Skeletal muscle tissue (tissue), 4 donors: Measurements from ENCODE around the gene ZNF277. TPM values are rescaled to one million over a fixed set of nuclear protein-coding genes. Genes with fewer than 3 reads are reported as not detected.

Experiments
- H3K27ac ChIP-seq: one replicate; pipeline ENCODE4 v1.7.0; 2013; ENCODE audit warnings: mild to moderate bottlenecking, low read depth, low read length, inconsistent platforms
- H3K27me3 ChIP-seq, 3 donors: one replicate each; pipeline ENCODE4 v1.7.0; 2013; ENCODE audit warnings: low read length in 3 of 3; ENCODE audit not compliant: control insufficient read depth in 3 of 3, insufficient read depth in 3 of 3
- H3K36me3 ChIP-seq, 3 donors: one replicate each; pipeline ENCODE4 v1.7.0; 2013; ENCODE audit warnings: low read length in 3 of 3; ENCODE audit not compliant: control insufficient read depth in 3 of 3, insufficient read depth in 3 of 3
- H3K4me1 ChIP-seq, 3 donors: one replicate each; pipeline ENCODE4 v1.7.0; 2013; ENCODE audit warnings: low read length in 3 of 3, mild to moderate bottlenecking in 3 of 3; ENCODE audit not compliant: control insufficient read depth in 3 of 3, insufficient read depth in 3 of 3
- H3K4me3 ChIP-seq, 3 donors: one replicate each; pipeline ENCODE4 v1.7.0; 2013; ENCODE audit warnings: low read length in 3 of 3
- H3K9ac ChIP-seq, 3 donors: one replicate each; pipeline ENCODE4 v1.7.0; 2013; ENCODE audit warnings: low read length in 3 of 3, mild to moderate bottlenecking in 3 of 3, moderate library complexity in 2 of 3, low read depth in 1 of 3
- H3K9me3 ChIP-seq, 3 donors: one replicate each; pipeline ENCODE4 v1.7.0; 2013; ENCODE audit warnings: low read length in 3 of 3; ENCODE audit not compliant: control insufficient read depth in 3 of 3
- total RNA-seq: library from RNA; depleted of rRNA; stranded (reverse); fragments of >200 nt; gene quantifications from one replicate; pipeline ENCODE4 v1.2.3, GENCODE V29; 2014
- donor health status: Osteomylitis.

ZNF277 gene
- total RNA-seq, 1 donor from 2014 or later: 17.7 TPM

DNA sequence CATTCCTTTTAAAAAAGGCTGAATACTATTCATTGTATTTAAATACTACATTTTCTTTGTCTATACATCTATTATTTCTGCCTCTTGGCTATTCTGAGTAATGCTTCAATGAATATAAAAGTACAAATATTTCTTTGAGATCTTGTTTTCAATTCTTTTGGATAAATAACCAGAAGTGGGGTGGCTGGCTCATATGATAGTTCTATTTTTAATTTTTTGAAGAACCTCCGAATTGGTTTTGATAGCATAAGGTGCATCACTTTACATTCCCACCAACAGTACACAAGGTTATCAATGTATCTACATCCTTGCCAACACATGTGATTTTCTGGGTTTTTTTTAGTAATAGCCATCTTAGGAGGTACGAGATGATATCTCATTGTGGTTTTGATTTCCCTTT lies 72.5 kb downstream of the ZNF277 start:
- Histone ChIP-seq H3K4me1 (no peaks in the 10 kb centered on the region), H3K9me3 (no peaks in the 10 kb centered on the region), H3K27ac (no peak overlapping the region), H3K27me3 (no peaks in the 10 kb centered on the region), H3K4me3 (no peak overlapping the region), H3K36me3 (no peaks in the 10 kb centered on the region), H3K9ac (no peak overlapping the region)

DNA sequence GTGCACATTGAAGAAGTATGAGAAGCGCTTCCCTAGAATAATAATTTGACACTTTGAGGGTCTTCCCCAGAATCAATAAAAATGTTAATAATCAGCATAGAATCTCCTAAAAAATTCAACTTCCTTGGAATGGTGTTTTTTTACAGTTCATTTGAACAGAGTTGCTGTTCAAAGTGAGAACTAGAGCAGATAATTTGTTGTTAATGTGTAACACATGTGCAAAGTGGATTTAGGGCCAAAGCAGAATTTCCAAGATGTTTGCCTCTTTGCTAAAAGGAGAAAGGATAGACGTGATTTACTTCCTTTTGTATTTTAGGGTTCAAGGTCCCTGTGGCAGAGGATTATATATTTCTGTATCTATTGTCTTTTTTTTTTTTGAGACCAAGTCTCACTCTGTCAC lies 73.8 kb downstream of the ZNF277 start:
- Histone ChIP-seq H3K9ac (no peak overlapping the region), H3K36me3 (no peaks in the 10 kb centered on the region), H3K4me3 (no peak overlapping the region), H3K9me3 (no peaks in the 10 kb centered on the region), H3K4me1 (no peaks in the 10 kb centered on the region), H3K27ac (no peak overlapping the region), H3K27me3 (no peaks in the 10 kb centered on the region)

DNA sequence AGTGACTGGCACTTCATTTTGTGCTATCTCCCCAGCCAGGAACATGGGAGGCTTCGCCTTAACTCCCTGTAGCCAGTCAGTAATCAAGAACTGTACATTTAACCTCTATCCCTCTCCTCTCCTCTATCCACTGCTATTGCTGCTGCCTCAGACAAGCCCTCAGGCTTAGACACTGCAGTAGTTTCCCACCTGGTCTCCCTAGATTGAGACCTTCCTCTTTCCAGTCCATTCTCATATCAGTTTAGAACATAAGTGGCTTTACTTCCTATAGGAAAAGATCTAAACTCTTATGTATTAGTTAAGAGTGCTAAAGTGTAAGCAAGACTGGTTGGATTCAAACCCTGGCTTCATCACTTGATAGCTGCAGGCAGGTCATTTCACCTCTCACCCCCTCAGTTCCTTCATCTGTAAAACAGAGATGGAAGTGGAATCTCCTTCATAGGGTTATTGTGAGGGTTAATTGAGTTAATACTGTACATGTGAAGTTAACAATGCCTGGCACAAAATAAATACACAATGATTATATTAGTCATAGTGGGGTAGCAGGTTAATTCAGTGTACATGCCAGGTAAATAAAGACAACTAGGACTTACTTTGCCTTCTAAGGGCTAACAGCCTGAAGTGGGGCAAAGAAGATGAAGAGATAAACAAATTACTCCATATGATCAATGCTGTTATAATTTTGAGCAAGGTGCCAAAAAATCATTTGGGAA lies 76.1 kb downstream of the ZNF277 start:
- Histone ChIP-seq H3K4me3 (no peak overlapping the region), H3K4me1 (no peaks in the 10 kb centered on the region), H3K36me3 (no peaks in the 10 kb centered on the region), H3K27me3 (no peaks in the 10 kb centered on the region), H3K9me3 (no peaks in the 10 kb centered on the region), H3K27ac (no peak overlapping the region), H3K9ac (no peak overlapping the region)

DNA sequence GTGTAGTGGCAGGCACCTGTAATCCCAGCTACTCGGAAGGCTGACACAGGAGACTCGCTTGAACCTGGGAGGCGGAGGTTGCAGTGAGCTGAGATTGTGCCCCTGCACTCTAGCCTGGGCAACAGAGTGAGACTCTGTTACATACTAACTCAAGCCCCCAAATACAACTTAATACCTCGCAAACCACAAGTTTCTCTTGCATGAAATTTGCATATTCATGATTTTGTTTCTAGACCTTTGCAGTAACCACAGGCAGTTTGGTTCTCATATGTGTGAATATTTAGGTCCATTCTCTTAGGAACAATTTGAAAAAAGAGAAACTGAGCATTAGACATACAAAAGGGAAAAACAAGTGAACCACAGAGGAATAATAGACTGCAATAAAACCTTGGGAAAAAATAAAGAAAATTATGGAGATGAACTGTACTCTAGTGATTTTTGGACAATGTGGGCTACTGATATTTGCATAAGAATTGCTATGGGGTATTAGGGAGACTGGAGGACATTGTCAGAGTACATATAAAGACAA lies 77.0 kb downstream of the ZNF277 start:
- Histone ChIP-seq H3K27ac (no peak overlapping the region), H3K9me3 (no peaks in the 10 kb centered on the region), H3K36me3 (peaks cover 0 to 5% (median 0%) of the 10 kb centered on the region in 3 donors), H3K4me1 (no peaks in the 10 kb centered on the region), H3K4me3 (no peak overlapping the region), H3K9ac (no peak overlapping the region), H3K27me3 (no peaks in the 10 kb centered on the region)

DNA sequence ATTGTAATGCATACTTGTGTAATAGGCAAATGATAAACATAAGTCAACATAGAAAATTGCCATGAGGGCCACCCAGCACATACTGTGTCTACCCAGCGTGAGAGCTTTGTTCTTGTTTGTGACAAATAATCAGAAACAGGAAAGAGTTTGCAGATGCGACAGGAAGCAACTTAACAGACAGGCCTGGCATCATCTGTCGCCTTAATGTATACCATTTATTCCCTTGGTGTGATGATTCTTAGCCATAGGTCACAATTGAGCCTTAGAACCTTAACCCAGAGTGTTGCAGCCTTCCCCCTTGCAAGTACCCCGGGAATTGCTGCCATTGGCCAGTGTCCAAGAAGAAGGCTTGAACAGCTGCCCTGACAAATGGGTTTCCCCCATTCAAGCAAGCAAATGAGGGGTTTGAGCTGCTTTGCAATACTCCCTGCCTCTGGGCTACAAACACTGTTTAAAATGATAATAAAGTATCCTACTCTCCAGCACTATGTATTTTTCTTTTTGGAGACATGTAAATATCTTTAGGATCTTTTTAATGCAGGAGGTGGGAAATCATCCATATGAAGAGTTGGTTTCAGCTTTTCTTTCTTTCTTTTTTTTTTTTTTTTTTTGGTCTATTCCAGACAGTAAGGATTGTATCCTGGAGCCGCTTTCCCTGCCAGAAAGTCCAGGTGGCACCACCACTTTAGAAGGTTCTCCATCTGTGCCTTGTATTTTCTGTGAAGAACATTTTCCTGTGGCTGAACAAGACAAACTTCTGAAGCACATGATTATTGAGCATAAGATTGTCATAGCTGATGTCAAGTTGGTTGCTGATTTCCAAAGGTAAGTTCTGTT lies 80.0 kb downstream of the ZNF277 start:
- Histone ChIP-seq H3K4me1 (no peaks in the 10 kb centered on the region), H3K27me3 (no peaks in the 10 kb centered on the region), H3K9ac (no peak overlapping the region), H3K9me3 (no peaks in the 10 kb centered on the region), H3K4me3 (no peak overlapping the region), H3K36me3 (peaks cover 0 to 5% (median 0%) of the 10 kb centered on the region in 3 donors), H3K27ac (no peak overlapping the region)

DNA sequence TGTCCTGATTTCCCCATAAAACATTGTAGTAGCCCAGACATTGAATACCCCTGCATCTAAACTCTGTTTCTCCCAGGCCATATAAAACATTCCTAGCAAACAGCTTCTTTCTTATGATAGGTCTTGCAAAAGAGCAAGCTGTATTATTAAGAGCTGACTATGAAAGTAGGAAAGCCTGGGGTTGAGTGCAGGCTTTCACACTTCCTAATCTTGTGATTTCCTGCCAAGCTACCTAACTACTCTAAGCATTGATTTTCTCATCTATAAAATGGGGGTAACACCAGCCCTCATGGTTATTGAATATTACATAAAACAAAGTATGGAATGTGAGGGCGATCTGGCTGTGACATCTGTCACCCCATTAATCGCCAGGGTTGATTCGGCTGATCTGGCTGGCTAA lies 81.8 kb downstream of the ZNF277 start:
- no peak overlapping the region for H3K9ac ChIP-seq
- no peak overlapping the region for H3K4me3 ChIP-seq
- H3K27ac ChIP-seq: no peak overlapping the region
- no peaks in the 10 kb centered on the region for H3K9me3 ChIP-seq
- peaks cover 0 to 3% (median 0%) of the 10 kb centered on the region in 3 donors for H3K4me1 ChIP-seq
- H3K27me3 ChIP-seq: no peaks in the 10 kb centered on the region
- H3K36me3 ChIP-seq: peaks cover 0 to 5% (median 0%) of the 10 kb centered on the region in 3 donors

DNA sequence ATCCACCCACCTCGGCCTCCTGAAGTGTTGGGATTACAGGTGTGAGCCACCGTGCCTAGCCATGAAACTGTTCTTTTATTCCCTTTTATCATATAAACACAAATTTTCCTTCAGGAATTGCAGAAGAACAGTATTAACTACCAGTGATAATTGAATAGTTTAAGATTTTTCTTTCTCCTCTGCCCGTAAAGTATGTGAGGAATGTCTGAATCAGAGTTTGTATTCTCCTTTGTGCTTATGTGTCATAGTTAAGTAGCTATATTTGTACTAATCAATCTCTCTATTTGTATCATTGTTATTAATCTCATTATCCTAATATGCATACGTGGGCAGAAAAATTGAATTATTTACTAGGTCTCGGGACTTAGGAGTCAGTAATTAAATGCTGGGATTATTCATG lies 83.6 kb downstream of the ZNF277 start:
- no peaks in the 10 kb centered on the region for H3K27me3 ChIP-seq
- no peaks in the 10 kb centered on the region for H3K9me3 ChIP-seq
- peaks cover 0 to 5% (median 0%) of the 10 kb centered on the region in 3 donors for H3K36me3 ChIP-seq
- H3K4me1 ChIP-seq: peaks cover 0 to 3% (median 0%) of the 10 kb centered on the region in 3 donors
- no peak overlapping the region for H3K4me3 ChIP-seq
- H3K27ac ChIP-seq: no peak overlapping the region
- H3K9ac ChIP-seq: no peak overlapping the region

DNA sequence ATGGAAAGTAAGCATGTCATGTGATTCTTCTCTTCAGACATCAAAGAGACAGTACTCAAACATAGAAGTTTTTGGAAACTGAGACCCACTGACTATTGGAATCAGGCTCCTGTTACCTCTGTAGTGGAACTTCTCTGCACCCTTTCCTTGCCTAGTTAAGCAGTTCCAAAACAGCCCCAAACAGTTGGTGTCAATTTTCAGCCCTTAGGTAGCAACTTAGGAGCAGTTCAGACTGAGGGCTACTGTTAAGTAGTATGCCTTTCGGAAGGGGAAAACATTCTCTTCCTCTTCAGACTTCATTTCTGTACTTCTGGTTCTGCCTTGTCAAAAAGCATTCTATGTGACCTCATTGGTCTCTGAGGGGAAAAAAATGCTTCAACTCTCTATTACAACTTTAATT lies 85.7 kb downstream of the ZNF277 start:
- Histone ChIP-seq H3K9me3 (no peaks in the 10 kb centered on the region), H3K9ac (no peak overlapping the region), H3K4me1 (peaks cover 0 to 3% (median 0%) of the 10 kb centered on the region in 3 donors), H3K36me3 (peaks cover 0 to 5% (median 0%) of the 10 kb centered on the region in 3 donors), H3K27me3 (no peaks in the 10 kb centered on the region), H3K27ac (no peak overlapping the region), H3K4me3 (no peak overlapping the region)

DNA sequence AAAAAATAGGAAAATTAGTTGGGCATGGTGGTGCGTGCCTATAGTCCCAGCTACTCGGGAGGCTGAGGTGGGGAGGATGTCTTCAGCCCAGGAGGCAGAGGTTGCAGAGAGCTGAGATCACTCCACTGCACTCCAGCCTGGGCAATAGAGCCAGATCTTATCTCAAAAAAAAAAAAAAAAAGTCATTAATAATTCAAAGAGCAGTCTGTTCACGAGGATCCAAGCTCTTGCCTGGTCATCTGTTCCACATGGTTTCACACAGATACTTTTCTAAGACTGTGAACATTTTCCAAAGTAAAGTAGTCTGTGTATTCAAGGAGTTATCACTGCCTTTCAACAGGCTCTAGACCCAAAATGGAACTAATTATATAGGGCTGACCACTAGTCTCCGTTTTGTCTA lies 86.9 kb downstream of the ZNF277 start:
- H3K36me3 ChIP-seq: no peaks in the 10 kb centered on the region
- no peaks in the 10 kb centered on the region for H3K9me3 ChIP-seq
- H3K4me1 ChIP-seq: peaks cover 0 to 3% (median 3%) of the 10 kb centered on the region in 3 donors
- H3K27me3 ChIP-seq: no peaks in the 10 kb centered on the region
- no peak overlapping the region for H3K4me3 ChIP-seq
- H3K9ac ChIP-seq: no peak overlapping the region
- H3K27ac ChIP-seq: no peak overlapping the region

DNA sequence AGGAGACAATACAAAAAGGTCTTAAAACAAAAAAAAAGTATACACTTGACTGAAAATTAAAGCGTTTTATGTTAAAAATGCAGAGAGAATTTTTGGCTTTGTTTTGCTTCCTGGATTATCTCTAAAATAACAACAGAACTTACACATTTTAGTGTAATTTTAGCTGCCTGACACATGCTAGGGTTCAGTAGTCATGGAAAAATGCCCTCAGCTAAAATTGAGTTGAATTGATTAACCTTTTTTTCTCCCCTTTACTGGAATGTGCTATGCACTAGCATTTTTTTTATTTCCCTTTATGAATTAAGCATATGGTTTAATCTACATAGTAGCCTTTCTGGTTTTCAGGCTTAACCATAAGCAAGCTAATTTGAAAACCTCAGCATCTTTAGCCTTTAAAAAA lies 89.9 kb downstream of the ZNF277 start:
- Histone ChIP-seq H3K9ac (no peak overlapping the region), H3K4me1 (peaks cover 0 to 9% (median 7%) of the 10 kb centered on the region in 3 donors), H3K4me3 (no peak overlapping the region), H3K27me3 (no peaks in the 10 kb centered on the region), H3K36me3 (no peaks in the 10 kb centered on the region), H3K9me3 (no peaks in the 10 kb centered on the region), H3K27ac (no peak overlapping the region)
